Psoas muscle (tissue), 8 donors: ENCODE results near the gene AKAP6. TPM values are rescaled to one million over a fixed set of nuclear protein-coding genes. Genes with fewer than 3 reads are reported as not detected.

Source experiments
- ATAC-seq, 4 donors: fragments of 200-7000 bp; cut with Tn5 transposase; one replicate each; pipeline ENCODE4 v1.9.1; 2020; ENCODE audit warnings: moderate library complexity in 3 of 4, mild to moderate bottlenecking in 2 of 4
- DNase-seq, 2 donors: peaks; one replicate each; pipeline ENCODE4 v3.0.0-alpha.2; 2020
- H3K27ac ChIP-seq: fragments of 200-600 bp; one replicate; pipeline ENCODE4 v1.8.0; 2022
- H3K27me3 ChIP-seq, 3 donors: fragments of 200-600 bp in 1 of 3; one replicate each; pipeline versions ENCODE4 v1.6.1 to v1.8.0; 2013 to 2022; ENCODE audit warnings: low read length in 2 of 3, mild to moderate bottlenecking in 2 of 3, moderate library complexity in 1 of 3; ENCODE audit not compliant: insufficient read depth in 3 of 3
- H3K36me3 ChIP-seq, 2 donors: fragments of 200-600 bp in 1 of 2; one replicate each; pipeline versions ENCODE4 v1.6.1 to v1.8.0; 2013 to 2022; ENCODE audit warnings: low read depth in 1 of 2, mild to moderate bottlenecking in 1 of 2, moderate library complexity in 1 of 2; ENCODE audit not compliant: insufficient read depth in 1 of 2
- H3K4me1 ChIP-seq: fragments of 200-600 bp; one replicate; pipeline ENCODE4 v1.8.0; 2022
- H3K4me3 ChIP-seq: fragments of 200-600 bp; one replicate; pipeline ENCODE4 v1.8.0; 2022; ENCODE audit warnings: mild to moderate bottlenecking
- H3K9me3 ChIP-seq: fragments of 200-600 bp; one replicate; pipeline ENCODE4 v1.8.0; 2022
- CTCF ChIP-seq: fragments of 200-600 bp; IDR thresholded peaks from one replicate; pipeline ENCODE4 v1.8.0; 2022; ENCODE audit warnings: antibody characterized with exemption
- WGBS, 3 donors: extraction: QIAGEN DNeasy Blood & Tissue Kit; methylation state at CpG; one replicate each; pipeline versions ENCODE4 v1.1.6 to v1.1.7; 2013; 5-methylcytosine and 5-hydroxymethylcytosine counted together
- intact Hi-C, 2 donors: fragments of 100-400 bp; cut with DNase I; formaldehyde crosslinking; loops; one replicate each; pipeline versions ENCODE4 v1.11.0 to v1.14.2; 2022
- polyA plus RNA-seq, 3 donors: library from polyadenylated mRNA; stranded (reverse); fragments of 200-250 nt; gene quantifications; one replicate each; pipeline ENCODE4 v1.2.3, GENCODE V29; 2013
- total RNA-seq, 4 donors: library from RNA; stranded (reverse); fragmentation: NEBNext Ultra II Directional in 2 of 4; extraction: Animal tissue kit (Norgen Biotek cat#: 25700) in 2 of 4; gene quantifications; one replicate each; pipeline versions ENCODE4 v1.2.1 to v1.2.4, GENCODE V29; 2021 to 2023
- donor health status: healthy with polysubstance abuse.
- donor health status: DM: no; HTN: no; CAD: no; lungs with moderate emphysema.
- donor health status: Bipolar disorder and iron deficiency.
- donor health status: healthy.
- donor health status: DM: yes; HTN: yes; CAD: no.
- donor health status: DM: no; HTN: no; CAD: no.
- donor health status: DM: no; HTN: no; CAD: no.
- donor health status: DM: yes; HTN: yes; CAD: no.

AKAP6 gene
- total and polyA plus RNA-seq, 7 donors: 9.1 to 173 (median 113) TPM

- peak overlapping the region; percentile 51 for H3K27ac ChIP-seq
- no peaks in the 10 kb centered on the region for H3K9me3 ChIP-seq
- WGBS, 3 donors: 87 to 94% (median 93%) methylated on average over 2 of the region's 2 CpGs
- H3K27me3 ChIP-seq: no peaks in the 10 kb centered on the region
- ATAC-seq: no peak
- no peak overlapping the region for H3K4me3 ChIP-seq
- H3K4me1 ChIP-seq: peaks cover 6% of the 10 kb centered on the region
- H3K36me3 ChIP-seq: peaks cover 0 to 3% of the 10 kb centered on the region in 2 donors
- no peak for DNase-seq
- intact Hi-C loops: no loop called here
- no peak for TF ChIP-seq CTCF
Observed at GRCh38 chr14:32525591-32525990, 196.5 kb downstream of the AKAP6 start.

DNA sequence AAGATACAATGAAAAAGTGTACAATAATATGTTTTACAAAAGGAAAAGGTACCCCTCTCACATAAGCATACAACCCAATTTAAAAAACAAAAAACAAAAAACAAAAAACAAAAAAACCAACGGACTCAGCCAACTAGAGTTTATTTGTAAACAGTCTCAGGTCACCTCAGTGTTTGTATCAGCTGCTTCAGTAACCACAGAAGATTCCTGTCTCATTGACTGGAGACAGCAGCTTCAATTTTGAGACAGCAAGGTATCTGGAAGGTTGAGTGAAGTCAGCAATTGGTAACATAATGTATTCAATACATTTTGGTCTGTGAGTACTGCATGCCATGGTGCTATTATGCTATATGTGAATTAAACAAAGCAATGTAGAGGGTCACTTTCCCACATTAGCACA lies 201.7 kb downstream of the AKAP6 start:
- Histone ChIP-seq H3K9me3 (no peaks in the 10 kb centered on the region), H3K4me1 (peaks cover 28% of the 10 kb centered on the region), H3K27ac (peak overlapping the region; percentile 66), H3K4me3 (peak overlapping the region; percentile 23), H3K27me3 (no peaks in the 10 kb centered on the region), H3K36me3 (peaks cover 0 to 7% of the 10 kb centered on the region in 2 donors)
- intact Hi-C loops: no loop called here
- DNase-seq (no peak), ATAC-seq (peak in 3 of 4 donors; percentile 44 to 69 (median 49))
- 14 to 21% (median 18%) methylated on average over 1 of the region's 1 CpG for WGBS, 3 donors
- TF ChIP-seq CTCF: no peak

- Histone ChIP-seq H3K36me3 (peaks cover 0 to 15% of the 10 kb centered on the region in 2 donors), H3K27ac (peak overlapping the region; percentile 66), H3K4me1 (peaks cover 28% of the 10 kb centered on the region), H3K9me3 (no peaks in the 10 kb centered on the region), H3K27me3 (no peaks in the 10 kb centered on the region), H3K4me3 (peak overlapping the region; percentile 23)
- DNase-seq (no peak), ATAC-seq (peak in 1 of 4 donors; percentile 50)
- intact Hi-C loops: no loop called here
- TF ChIP-seq CTCF: no peak
- 20 to 25% (median 22%) methylated on average over 2 of the region's 2 CpGs for WGBS, 3 donors
Observed at GRCh38 chr14:32531942-32532515, 202.9 kb downstream of the AKAP6 start.

- intact Hi-C loops: no loop called here
- no peaks in the 10 kb centered on the region for H3K9me3 ChIP-seq
- no peak for DNase-seq
- peaks cover 28% of the 10 kb centered on the region for H3K4me1 ChIP-seq
- 68 to 76% (median 74%) methylated on average over 3 of the region's 3 CpGs for WGBS, 3 donors
- H3K4me3 ChIP-seq: no peak overlapping the region
- no peaks in the 10 kb centered on the region for H3K27me3 ChIP-seq
- H3K36me3 ChIP-seq: peaks cover 0 to 31% of the 10 kb centered on the region in 2 donors
- ATAC-seq: no peak
- H3K27ac ChIP-seq: no peak overlapping the region
- no peak for TF ChIP-seq CTCF
Observed at GRCh38 chr14:32534145-32534544, 205.0 kb downstream of the AKAP6 start.

GRCh38 chr14:32536175-32536574 lies 207.1 kb downstream of the AKAP6 start:
- no peak for TF ChIP-seq CTCF
- 55 to 72% (median 60%) methylated on average over 2 of the region's 2 CpGs for WGBS, 3 donors
- Histone ChIP-seq H3K27ac (peak overlapping the region; percentile 47), H3K9me3 (no peaks in the 10 kb centered on the region), H3K36me3 (peaks cover 0 to 32% of the 10 kb centered on the region in 2 donors), H3K4me3 (no peak overlapping the region), H3K4me1 (peaks cover 16% of the 10 kb centered on the region), H3K27me3 (no peaks in the 10 kb centered on the region)
- ATAC-seq: peak; percentile 21 to 69 (median 53)
- DNase-seq: no peak
- intact Hi-C loops: no loop called here
